Natural killer cell (primary cell): ENCODE measurements around the gene WNK2. TPM values are rescaled to one million over a fixed set of nuclear protein-coding genes. Genes with fewer than 3 reads are reported as not detected.

Experiments
- ATAC-seq, 3 donors: fragments of 150-1000 bp in 2 of 3; fragments of 200-7000 bp in 1 of 3; cut with Tn5 transposase; 1 replicate in 1 of 3; 2 replicates in 2 of 3; pipeline ENCODE4 v1.10.0; 2021; ENCODE audit warnings: mild to moderate bottlenecking in 2 of 3, moderate library complexity in 2 of 3
- DNase-seq, 2 donors: peaks; one replicate each; pipeline versions ENCODE4 v3.0.0 to v3.0.0-alpha.2; 2013 to 2021; ENCODE audit warnings: mixed read lengths in 1 of 2
- H3K27ac ChIP-seq: one replicate; pipeline ENCODE4 v1.5.1; 2013; ENCODE audit warnings: mild to moderate bottlenecking, low read length
- H3K27me3 ChIP-seq: one replicate; pipeline ENCODE4 v1.6.1; 2013; ENCODE audit warnings: low read length; ENCODE audit not compliant: control insufficient read depth, insufficient read depth
- H3K36me3 ChIP-seq: one replicate; pipeline ENCODE4 v1.6.1; 2013; ENCODE audit warnings: low read length; ENCODE audit not compliant: control insufficient read depth, insufficient read depth
- H3K4me1 ChIP-seq: one replicate; pipeline ENCODE4 v1.6.1; 2013; ENCODE audit warnings: low read length; ENCODE audit not compliant: control insufficient read depth, insufficient read depth
- H3K4me3 ChIP-seq: one replicate; pipeline ENCODE4 v1.5.1; 2013; ENCODE audit warnings: low read length
- H3K9me3 ChIP-seq: one replicate; pipeline ENCODE4 v1.6.1; 2013; ENCODE audit warnings: low read length; ENCODE audit not compliant: control insufficient read depth, insufficient read depth
- H3K27ac Mint-ChIP-seq, 2 donors: one replicate each; pipeline ENCODE4 v1.8.0; 2022; ENCODE audit warnings: mild to moderate bottlenecking in 2 of 2, mixed read lengths in 2 of 2, moderate library complexity in 1 of 2
- H3K27me3 Mint-ChIP-seq, 2 donors: one replicate each; pipeline ENCODE4 v1.8.0; 2022; ENCODE audit warnings: low read depth in 2 of 2, mixed read lengths in 2 of 2
- H3K36me3 Mint-ChIP-seq: one replicate; pipeline ENCODE4 v1.8.0; 2022; ENCODE audit warnings: mixed read lengths
- H3K4me1 Mint-ChIP-seq, 2 donors: one replicate each; pipeline ENCODE4 v1.8.0; 2022; ENCODE audit warnings: mixed read lengths in 2 of 2
- H3K4me3 Mint-ChIP-seq: one replicate; pipeline ENCODE4 v1.8.0; 2022; ENCODE audit warnings: mild to moderate bottlenecking, moderate library complexity, mixed read lengths
- H3K9me3 Mint-ChIP-seq, 2 donors: one replicate each; pipeline ENCODE4 v1.8.0; 2022; ENCODE audit warnings: mixed read lengths in 2 of 2
- CTCF ChIP-seq: fragments of 200-600 bp; IDR thresholded peaks from one replicate; pipeline ENCODE4 v1.8.0; 2022; ENCODE audit warnings: antibody characterized with exemption
- WGBS: methylation state at CpG from one replicate; pipeline ENCODE4 v1.1.7; 2013; ENCODE audit warnings: missing lambda C conversion rate; ENCODE audit not compliant: insufficient coverage; 5-methylcytosine and 5-hydroxymethylcytosine counted together
- intact Hi-C: fragments of 100-400 bp; cut with micrococcal nuclease; formaldehyde crosslinking; loops from one replicate; pipeline ENCODE4 v1.14.2; 2022
- total RNA-seq, 4 donors: library from RNA; stranded (reverse); fragments of 120-200 nt in 1 of 4; gene quantifications; one replicate each; pipeline versions ENCODE4 v1.2.3 to v1.2.4, GENCODE V29; 2013 to 2022

The WNK2 gene
- total RNA-seq, 3 donors from 2014 or later (not counting 1 experiment from before 2014, with no cell fraction given), result 0.25 TPM; not detected in 2

- ATAC-seq (no peak), DNase-seq (no peak)
- intact Hi-C loops, result no loop called here
- Mint-ChIP-seq H3K4me1 (peaks cover 0 to 4% of the 10 kb centered on the region in 2 donors), H3K27ac (no peak overlapping the region), H3K4me3 (no peak overlapping the region), H3K27me3 (peaks cover 17 to 34% of the 10 kb centered on the region in 2 donors), H3K36me3 (peaks cover under 1% of the 10 kb centered on the region), H3K9me3 (no peaks in the 10 kb centered on the region)
- Histone ChIP-seq H3K27ac (no peak overlapping the region), H3K4me3 (no peak overlapping the region), H3K4me1 (no peaks in the 10 kb centered on the region), H3K36me3 (no peaks in the 10 kb centered on the region), H3K27me3 (peaks cover 5% of the 10 kb centered on the region), H3K9me3 (peaks cover under 1% of the 10 kb centered on the region)
- no peak for TF ChIP-seq CTCF
- 86% methylated on average over 9 of the region's 9 CpGs for WGBS
Observed at GRCh38 chr9:93221044-93221443, 37.1 kb downstream of the WNK2 start.

GRCh38 chr9:93222890-93223259, 38.9 kb downstream of the WNK2 start:
- no peak overlapping the region for H3K27ac Mint-ChIP-seq
- Histone ChIP-seq H3K4me3 (no peak overlapping the region), H3K27ac (no peak overlapping the region), H3K27me3 (peaks cover 5% of the 10 kb centered on the region), H3K9me3 (no peaks in the 10 kb centered on the region), H3K36me3 (no peaks in the 10 kb centered on the region), H3K4me1 (no peaks in the 10 kb centered on the region)
- ATAC-seq (no peak), DNase-seq (no peak)
- no peaks in the 10 kb centered on the region for H3K36me3 Mint-ChIP-seq
- H3K4me1 Mint-ChIP-seq, result peaks cover 0 to 4% of the 10 kb centered on the region in 2 donors
- H3K27me3 Mint-ChIP-seq, result peaks cover 24 to 51% of the 10 kb centered on the region in 2 donors
- intact Hi-C loops, result no loop called here
- TF ChIP-seq CTCF, result no peak
- no peaks in the 10 kb centered on the region for H3K9me3 Mint-ChIP-seq
- WGBS, result 47% methylated on average over 7 of the region's 7 CpGs
- H3K4me3 Mint-ChIP-seq, result no peak overlapping the region

GRCh38 chr9:93223260-93224180, 39.6 kb downstream of the WNK2 start:
- Mint-ChIP-seq H3K9me3 (no peaks in the 10 kb centered on the region), H3K27me3 (peaks cover 27 to 57% of the 10 kb centered on the region in 2 donors), H3K4me1 (peaks cover 0 to 4% of the 10 kb centered on the region in 2 donors), H3K4me3 (no peak overlapping the region), H3K36me3 (no peaks in the 10 kb centered on the region), H3K27ac (no peak overlapping the region)
- no peak for DNase-seq
- no peaks in the 10 kb centered on the region for H3K36me3 ChIP-seq
- TF ChIP-seq CTCF, result no peak
- intact Hi-C loops, result no loop called here
- H3K4me1 ChIP-seq, result no peaks in the 10 kb centered on the region
- ATAC-seq, result no peak
- H3K27ac ChIP-seq, result no peak overlapping the region
- no peaks in the 10 kb centered on the region for H3K9me3 ChIP-seq
- peaks cover 9% of the 10 kb centered on the region for H3K27me3 ChIP-seq
- WGBS, result 34% methylated on average over 15 of the region's 16 CpGs
- H3K4me3 ChIP-seq, result no peak overlapping the region
